B cell (primary cell): ENCODE measurements around the gene VIT. TPM values are rescaled to one million over a fixed set of nuclear protein-coding genes. Genes with fewer than 3 reads are reported as not detected.

ENCODE experiments used
- ATAC-seq: fragments of 200-7000 bp; cut with Tn5 transposase; one replicate; pipeline ENCODE4 v1.10.0; 2021; ENCODE audit warnings: low read depth, mild to moderate bottlenecking, moderate number of reproducible peaks, moderate library complexity
- CTCF ChIA-PET: fragments of 350-600 bp; sonication (Branson Sonifier 250); formaldehyde crosslinking; loops from one replicate; lab custom pipeline; 2021; ENCODE audit warnings: antibody characterized with exemption, inconsistent platforms; lab: Charles Lee
- POLR2A ChIA-PET: fragments of 350-600 bp; sonication (Branson Sonifier 250); formaldehyde crosslinking; loops from one replicate; lab custom pipeline; 2021; ENCODE audit warnings: antibody characterized with exemption; lab: Charles Lee
- DNase-seq: peaks from one replicate; pipeline ENCODE4 v3.0.0; 2013
- H2AFZ ChIP-seq: 2 replicates; pipeline ENCODE4 v1.6.1; 2012; ENCODE audit warnings: mild to moderate bottlenecking, low read depth, low read length; ENCODE audit not compliant: insufficient read depth, poor library complexity, severe bottlenecking
- H3K27ac ChIP-seq, 2 donors: 1 replicate in 1 of 2; 2 replicates in 1 of 2; pipeline ENCODE4 v1.5.1; 2012 to 2013; ENCODE audit warnings: low read length in 2 of 2, mild to moderate bottlenecking in 2 of 2, moderate library complexity in 1 of 2
- H3K27me3 ChIP-seq, 4 experiments: fragments of 200-600 bp in 1 of 4; sonication (generic) in 1 of 4; replicated peaks in 1 of 4; 1 replicate in 2 of 4; 2 replicates in 2 of 4; pipeline versions ENCODE4 v1.6.1 to v1.7.0; 2013 to 2016; ENCODE audit warnings: low read length in 3 of 4, mild to moderate bottlenecking in 2 of 4, mixed read lengths in 1 of 4, moderate library complexity in 1 of 4; ENCODE audit not compliant: insufficient read depth in 4 of 4, control insufficient read depth in 3 of 4; ENCODE audit errors: control extremely low read depth in 1 of 4
- H3K36me3 ChIP-seq, 2 experiments: replicated peaks in 1 of 2; 1 replicate in 1 of 2; 2 replicates in 1 of 2; pipeline versions ENCODE4 v1.6.1 to v1.7.1; 2013; ENCODE audit warnings: low read length in 1 of 2; ENCODE audit not compliant: insufficient read depth in 2 of 2, control insufficient read depth in 1 of 2; ENCODE audit errors: control extremely low read depth in 1 of 2, extremely low read depth in 1 of 2
- H3K4me1 ChIP-seq, 2 donors: fragments of 200-600 bp in 1 of 2; sonication (generic) in 1 of 2; 1 replicate in 1 of 2; 2 replicates in 1 of 2; pipeline versions ENCODE4 v1.5.1 to v1.6.1; 2013 to 2017; ENCODE audit warnings: low read length in 2 of 2; ENCODE audit not compliant: control insufficient read depth in 2 of 2, insufficient read depth in 2 of 2
- H3K4me2 ChIP-seq: replicated peaks from 2 replicates; pipeline ENCODE3; 2012; ENCODE audit warnings: mild to moderate bottlenecking, low read depth, low read length; ENCODE audit not compliant: poor library complexity, severe bottlenecking
- H3K4me3 ChIP-seq, 5 experiments: fragments of 200-600 bp in 1 of 5; sonication (generic) in 1 of 5; 1 replicate in 3 of 5; 2 replicates in 2 of 5; pipeline versions ENCODE4 v1.5.1 to v1.7.0; 2011 to 2016; ENCODE audit warnings: low read length in 4 of 5, mild to moderate bottlenecking in 4 of 5, low read depth in 2 of 5, control low read depth in 1 of 5, moderate library complexity in 1 of 5; ENCODE audit not compliant: insufficient read depth in 1 of 5; ENCODE audit errors: control extremely low read depth in 1 of 5, extremely low read depth in 1 of 5
- H3K79me2 ChIP-seq: fragments of 200-600 bp; sonication (generic); one replicate; pipeline ENCODE4 v1.6.0; 2016; ENCODE audit warnings: low read length; ENCODE audit not compliant: control insufficient read depth, insufficient read depth
- H3K9ac ChIP-seq: fragments of 200-600 bp; sonication (generic); 2 replicates; pipeline ENCODE4 v1.6.1; 2017; ENCODE audit warnings: mild to moderate bottlenecking, low read length, moderate library complexity
- H3K9me3 ChIP-seq, 3 donors: one replicate each; pipeline versions ENCODE4 v1.6.1 to v1.7.1; 2013; ENCODE audit warnings: low read length in 2 of 3; ENCODE audit not compliant: control insufficient read depth in 2 of 3, insufficient read depth in 1 of 3; ENCODE audit errors: control extremely low read depth in 1 of 3
- H4K20me1 ChIP-seq: 2 replicates; pipeline ENCODE4 v1.6.0; 2012; ENCODE audit warnings: mild to moderate bottlenecking, low read length; ENCODE audit not compliant: insufficient read depth, control insufficient read depth, poor library complexity, severe bottlenecking
- H3K27ac Mint-ChIP-seq: one replicate; pipeline ENCODE4 v1.8.0; 2021; ENCODE audit warnings: mixed read lengths
- H3K27me3 Mint-ChIP-seq: one replicate; pipeline ENCODE4 v1.8.0; 2021; ENCODE audit warnings: mixed read lengths
- H3K4me1 Mint-ChIP-seq: one replicate; pipeline ENCODE4 v1.8.0; 2021; ENCODE audit warnings: mixed read lengths
- H3K4me3 Mint-ChIP-seq: one replicate; pipeline ENCODE4 v1.8.0; 2021; ENCODE audit warnings: mixed read lengths
- H3K9me3 Mint-ChIP-seq: one replicate; pipeline ENCODE4 v1.8.0; 2022; ENCODE audit warnings: mixed read lengths; ENCODE audit not compliant: insufficient read depth
- EZH2 ChIP-seq: IDR thresholded peaks from 2 replicates; pipeline ENCODE4 v1.6.1; 2012; ENCODE audit warnings: borderline replicate concordance, low read depth, mild to moderate bottlenecking, moderate library complexity, low read length; ENCODE audit not compliant: insufficient read depth, poor library complexity, severe bottlenecking
- WGBS: methylation state at CpG from one replicate; pipeline ENCODE4 v1.1.5; 2013; ENCODE audit warnings: missing lambda C conversion rate; ENCODE audit not compliant: insufficient coverage; 5-methylcytosine and 5-hydroxymethylcytosine counted together
- intact Hi-C: fragments of 100-400 bp; cut with micrococcal nuclease; formaldehyde crosslinking; loops from one replicate; pipeline ENCODE4 v1.10.0; 2022
- polyA plus RNA-seq: library from polyadenylated mRNA; depleted of rRNA; stranded (reverse); fragments of >200 nt; gene quantifications from 2 replicates; pipeline ENCODE4 v1.2.3, GENCODE V29; 2012
- total RNA-seq, 2 donors: library from RNA; stranded (reverse); fragments of 120-200 nt in 1 of 2; gene quantifications; 1 replicate in 1 of 2; 2 replicates in 1 of 2; pipeline versions ENCODE4 v1.2.3 to v1.2.4, GENCODE V29; 2013 to 2022
- TF ChIP-seq, protein P1 (sequence below): fragments of 200-600 bp; IDR thresholded peaks from one replicate; pipeline ENCODE4 v1.8.0; 2022; ENCODE audit warnings: antibody characterized with exemption, mild to moderate bottlenecking

VIT gene
- total and polyA plus RNA-seq, 2 donors (not counting 1 experiment from before 2014, with no cell fraction given) = not detected

DNA sequence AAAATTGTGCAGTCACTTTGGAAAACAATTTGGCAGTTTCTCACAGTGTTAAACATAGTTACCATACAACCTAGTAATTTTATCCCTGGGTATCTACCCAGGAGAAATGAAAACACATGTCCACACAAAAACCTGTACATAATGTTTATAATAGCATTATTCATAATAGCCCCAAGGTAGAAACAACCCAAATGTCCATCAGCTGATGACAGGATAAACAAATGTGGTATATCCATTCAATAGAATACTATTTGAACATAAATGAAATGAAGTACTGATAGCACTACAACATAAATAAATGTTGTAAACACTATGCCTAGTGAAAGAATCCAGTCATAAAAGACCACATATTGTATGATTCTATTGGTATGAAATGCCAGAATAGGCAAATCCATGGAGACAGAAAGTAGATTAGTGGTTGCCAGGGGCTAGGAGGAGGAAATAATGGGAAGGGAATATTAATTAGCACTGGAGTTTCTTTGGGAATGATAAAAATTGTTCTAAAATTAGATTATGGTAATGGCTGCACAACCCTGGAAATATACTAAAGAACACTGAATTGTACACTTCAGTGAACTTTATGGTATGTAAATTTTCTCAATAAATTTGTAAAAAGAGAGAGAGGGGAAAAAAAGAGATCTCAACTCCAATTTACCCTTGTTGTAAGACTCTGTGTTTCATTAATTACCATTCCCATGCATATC lies 20.8 kb upstream of the VIT start:
- Mint-ChIP-seq H3K27ac (no peak overlapping the region), H3K9me3 (peaks cover 4% of the 10 kb centered on the region), H3K27me3 (peaks cover 3% of the 10 kb centered on the region), H3K4me1 (no peaks in the 10 kb centered on the region), H3K4me3 (no peak overlapping the region)
- Histone ChIP-seq H3K36me3 (no peaks in the 10 kb centered on the region), H3K4me1 (no peaks in the 10 kb centered on the region), H4K20me1 (no peaks in the 10 kb centered on the region), H3K79me2 (no peaks in the 10 kb centered on the region), H3K9me3 (peaks cover 0 to 9% (median 0%) of the 10 kb centered on the region in 3 donors), H3K9ac (no peak overlapping the region), H2AFZ (no peak overlapping the region), H3K4me2 (no peak overlapping the region), H3K27ac (no peak overlapping the region), H3K27me3 (no peaks in the 10 kb centered on the region), H3K4me3 (no peak overlapping the region)
- ChIA-PET POLR2A (no interaction called here), CTCF (interaction anchor here (2.0 kb wide), 1 partner anchor 11 kb away, joined by 7 read pairs; no protein-coding TSS in a partner anchor)
- intact Hi-C loops = no loop called here
- DNase-seq (no peak), ATAC-seq (no peak)
- TF ChIP-seq EZH2 = no peak
- TF ChIP-seq, protein P1, sequence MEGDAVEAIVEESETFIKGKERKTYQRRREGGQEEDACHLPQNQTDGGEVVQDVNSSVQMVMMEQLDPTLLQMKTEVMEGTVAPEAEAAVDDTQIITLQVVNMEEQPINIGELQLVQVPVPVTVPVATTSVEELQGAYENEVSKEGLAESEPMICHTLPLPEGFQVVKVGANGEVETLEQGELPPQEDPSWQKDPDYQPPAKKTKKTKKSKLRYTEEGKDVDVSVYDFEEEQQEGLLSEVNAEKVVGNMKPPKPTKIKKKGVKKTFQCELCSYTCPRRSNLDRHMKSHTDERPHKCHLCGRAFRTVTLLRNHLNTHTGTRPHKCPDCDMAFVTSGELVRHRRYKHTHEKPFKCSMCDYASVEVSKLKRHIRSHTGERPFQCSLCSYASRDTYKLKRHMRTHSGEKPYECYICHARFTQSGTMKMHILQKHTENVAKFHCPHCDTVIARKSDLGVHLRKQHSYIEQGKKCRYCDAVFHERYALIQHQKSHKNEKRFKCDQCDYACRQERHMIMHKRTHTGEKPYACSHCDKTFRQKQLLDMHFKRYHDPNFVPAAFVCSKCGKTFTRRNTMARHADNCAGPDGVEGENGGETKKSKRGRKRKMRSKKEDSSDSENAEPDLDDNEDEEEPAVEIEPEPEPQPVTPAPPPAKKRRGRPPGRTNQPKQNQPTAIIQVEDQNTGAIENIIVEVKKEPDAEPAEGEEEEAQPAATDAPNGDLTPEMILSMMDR = no peak

DNA sequence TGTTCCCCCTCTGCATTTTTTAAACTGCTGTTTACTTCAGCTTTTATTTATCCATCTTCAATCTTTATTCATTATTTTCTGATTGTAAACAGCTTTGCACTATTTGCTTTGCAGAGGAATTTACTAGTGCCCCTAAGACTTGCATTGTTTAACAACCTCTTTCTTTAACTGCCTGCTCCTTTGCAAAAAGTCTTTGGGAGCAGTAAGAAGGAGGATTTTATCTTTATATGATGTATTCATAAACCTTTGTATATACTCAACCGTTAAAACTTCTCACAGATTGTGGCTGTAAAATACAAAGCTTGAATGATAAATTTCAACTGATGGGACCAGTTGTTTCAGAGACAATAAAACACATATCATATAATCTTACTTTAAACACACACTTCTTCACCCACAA lies 20.1 kb upstream of the VIT start:
- Histone ChIP-seq H2AFZ (no peak overlapping the region), H3K27ac (no peak overlapping the region), H4K20me1 (no peaks in the 10 kb centered on the region), H3K27me3 (no peaks in the 10 kb centered on the region), H3K79me2 (no peaks in the 10 kb centered on the region), H3K4me3 (no peak overlapping the region), H3K4me1 (no peaks in the 10 kb centered on the region), H3K9me3 (peaks cover 0 to 9% (median 0%) of the 10 kb centered on the region in 3 donors), H3K4me2 (no peak overlapping the region), H3K36me3 (no peaks in the 10 kb centered on the region), H3K9ac (no peak overlapping the region)
- Mint-ChIP-seq H3K27ac (no peak overlapping the region), H3K9me3 (peaks cover 4% of the 10 kb centered on the region), H3K27me3 (peaks cover 4% of the 10 kb centered on the region), H3K4me1 (no peaks in the 10 kb centered on the region), H3K4me3 (no peak overlapping the region)
- ATAC-seq (no peak), DNase-seq (no peak)
- TF ChIP-seq, protein P1 = no peak
- no peak for TF ChIP-seq EZH2
- intact Hi-C loops = no loop called here
- CTCF ChIA-PET = interaction anchor here (2.0 kb wide), 1 partner anchor 12 kb away, joined by 7 read pairs; no protein-coding TSS in a partner anchor
- WGBS = no CpG with 5 or more reads among the region's 1 CpG
- POLR2A ChIA-PET = no interaction called here
